GM12878 (cell line): ENCODE measurements around the gene DHX30. TPM values are rescaled to one million over a fixed set of nuclear protein-coding genes. Genes with fewer than 3 reads are reported as not detected.

Source experiments
- ATAC-seq: fragments of 200-7000 bp; cut with Tn5 transposase; 3 replicates; pipeline ENCODE4 v1.9.1; 2020; ENCODE audit warnings: mild to moderate bottlenecking, moderate library complexity
- BruUV-seq: library from RNA; stranded (reverse); fragments of 400-500 nt; replicated peaks from 2 replicates; lab custom pipeline; 2021; lab: Mats Ljungman, UMichigan
- CTCF ChIA-PET: fragments of 300-600 bp; sonication (Branson Sonifier 250); formaldehyde crosslinking; extraction: SDS; loops from one replicate; lab custom pipeline; 2021; ENCODE audit warnings: inconsistent platforms; lab: Yijun Ruan, JAX
- POLR2A ChIA-PET: fragments of 350-600 bp; formaldehyde crosslinking; extraction: SDS; loops from one replicate; lab custom pipeline; 2021; ENCODE audit warnings: inconsistent platforms; lab: Charles Lee
- RAD21 ChIA-PET: fragments of 300-600 bp; sonication (Branson Sonifier 250); formaldehyde crosslinking; loops from one replicate; lab custom pipeline; 2023; ENCODE audit warnings: antibody characterized with exemption; ENCODE audit not compliant: unreplicated experiment; lab: Charles Lee
- SMC1A ChIA-PET: fragments of 300-600 bp; sonication (Branson Sonifier 250); formaldehyde crosslinking; loops from one replicate; lab custom pipeline; 2023; ENCODE audit not compliant: unreplicated experiment, uncharacterized antibody; lab: Charles Lee
- DNase-seq: peaks from one replicate; pipeline ENCODE4 v3.0.0-alpha.2; 2011; ENCODE audit warnings: low read depth, low spot score
- FAIRE-seq: peaks from 3 replicates; lab custom pipeline; 2011; peaks lifted over from hg19 to GRCh38; lab: Jason Lieb, UNC
- H2AFZ ChIP-seq: 2 replicates; pipeline ENCODE4 v1.6.0; 2011; ENCODE audit warnings: low read depth, low read length, control low read depth; ENCODE audit not compliant: control insufficient read depth
- H3K27ac ChIP-seq: 2 replicates; pipeline ENCODE4 v1.5.1; 2011; ENCODE audit warnings: control low read depth; ENCODE audit not compliant: control insufficient read depth, insufficient read depth
- H3K27me3 ChIP-seq, 2 experiments: replicated peaks in 1 of 2; 2 replicates each; pipeline versions ENCODE4 v1.6.0 to v1.6.1; 2011; ENCODE audit warnings: low read length in 1 of 2; ENCODE audit not compliant: control insufficient read depth in 2 of 2, insufficient read depth in 2 of 2
- H3K36me3 ChIP-seq, 2 experiments: 2 replicates each; pipeline ENCODE4 v1.5.1; 2011; ENCODE audit warnings: low read length in 1 of 2; ENCODE audit not compliant: control insufficient read depth in 2 of 2, insufficient read depth in 2 of 2
- H3K4me1 ChIP-seq: 2 replicates; pipeline ENCODE4 v1.6.1; 2011; ENCODE audit warnings: mild to moderate bottlenecking, low read length, moderate library complexity, mixed read lengths; ENCODE audit not compliant: control insufficient read depth, insufficient read depth
- H3K4me2 ChIP-seq: 2 replicates; pipeline ENCODE4 v1.6.0; 2011; ENCODE audit warnings: control low read depth; ENCODE audit not compliant: control insufficient read depth, insufficient read depth
- H3K4me3 ChIP-seq: fragments of 200-600 bp; sonication (generic); 2 replicates; pipeline ENCODE4 v1.5.1; 2016
- H3K79me2 ChIP-seq: 2 replicates; pipeline ENCODE4 v1.6.0; 2011; ENCODE audit warnings: low read length; ENCODE audit not compliant: control insufficient read depth, insufficient read depth
- H3K9ac ChIP-seq: 2 replicates; pipeline ENCODE4 v1.8.0; 2011; ENCODE audit warnings: low read length, control low read depth, mixed read lengths; ENCODE audit not compliant: control insufficient read depth, insufficient read depth
- H3K9me3 ChIP-seq: replicated peaks from 3 replicates; pipeline ENCODE4 v1.5.1; 2011; ENCODE audit warnings: mild to moderate bottlenecking, low read length; ENCODE audit not compliant: control insufficient read depth, insufficient read depth
- H4K20me1 ChIP-seq: 2 replicates; pipeline ENCODE4 v1.6.0; 2011; ENCODE audit not compliant: control insufficient read depth, insufficient read depth
- BACH1 ChIP-seq: fragments of 450-650 bp; IDR thresholded peaks from 2 replicates; pipeline ENCODE4 v1.6.1; 2017; ENCODE audit warnings: mild to moderate bottlenecking, borderline replicate concordance
- CHD4 ChIP-seq: fragments of 200-600 bp; sonication (generic); IDR thresholded peaks from 2 replicates; pipeline ENCODE4 v1.6.1; 2016; ENCODE audit warnings: mild to moderate bottlenecking
- EZH2 ChIP-seq: IDR thresholded peaks from 2 replicates; pipeline ENCODE4 v1.6.1; 2012; ENCODE audit warnings: low read depth, mild to moderate bottlenecking, control low read depth, inconsistent platforms, low read length, borderline replicate concordance; ENCODE audit not compliant: control insufficient read depth
- RUNX3 ChIP-seq: IDR thresholded peaks from 2 replicates; pipeline ENCODE4 v1.6.1; 2012; ENCODE audit warnings: low read length, inconsistent platforms
- TARDBP ChIP-seq: IDR thresholded peaks from 2 replicates; pipeline ENCODE4 v1.6.1; 2016; ENCODE audit warnings: borderline replicate concordance
- YY1 ChIP-seq: IDR thresholded peaks from 2 replicates; pipeline ENCODE4 v1.6.1; 2011; ENCODE audit warnings: low read depth, mild to moderate bottlenecking, low read length
- WGBS: methylation state at CpG from one replicate; pipeline ENCODE4 v1.1.6; 2016; ENCODE audit warnings: low lambda C conversion rate; ENCODE audit not compliant: insufficient replicate concordance, insufficient coverage; ENCODE audit errors: missing lambda C conversion rate; 5-methylcytosine and 5-hydroxymethylcytosine counted together
- in situ Hi-C: fragments of 300-500 bp; cut with MboI; formaldehyde crosslinking; loops from 9 replicates; pipeline ENCODE4 v1.14.3; 2018; ENCODE audit warnings: mixed read lengths
- intact Hi-C: fragments of 100-400 bp; cut with micrococcal nuclease; formaldehyde crosslinking; loops from one replicate; pipeline ENCODE4 v1.14.2; 2022; ENCODE audit not compliant: unreplicated experiment
- polyA plus RNA-seq, 11 experiments: library from polyadenylated mRNA; depleted of rRNA in 4 of 11; unstranded in 6 of 11; stranded (reverse) in 5 of 11; fragments of >200 nt; fragmentation: Nextera tagmentation in 4 of 11; fragmentation: Illumina TruSeq in 1 of 11; extraction: Ambion mirVana in 4 of 11; extraction: Trizol in 1 of 11; gene quantifications; 1 replicate in 1 of 11; 2 replicates in 10 of 11; pipeline versions ENCODE4 v1.2.1 to v1.2.3, GENCODE V29; 2011 to 2016; ENCODE audit warnings: inconsistent platforms in 2 of 11, missing spikeins in 2 of 11, low read depth in 1 of 11
- total RNA-seq, 4 experiments: library from RNA; depleted of rRNA in 3 of 4; stranded (reverse); fragments of >200 nt in 3 of 4; fragmentation: Illumina TruSeq in 1 of 4; extraction: Trizol in 1 of 4; gene quantifications; 2 replicates each; pipeline versions ENCODE4 v1.2.1 to v1.2.3, GENCODE V29; 2013 to 2021
- TF ChIP-seq, protein P1 (sequence below): IDR thresholded peaks from 2 replicates; pipeline ENCODE4 v1.6.1; 2011; ENCODE audit warnings: borderline replicate concordance, low read depth, mild to moderate bottlenecking, moderate library complexity, mixed read lengths, low read length; ENCODE audit not compliant: insufficient read depth; ENCODE audit errors: extremely low read length
- TF ChIP-seq, protein P2 (sequence below): fragments of 450-650 bp; IDR thresholded peaks from 2 replicates; pipeline ENCODE4 v1.6.1; 2018; ENCODE audit warnings: mild to moderate bottlenecking, low read depth, moderate library complexity; ENCODE audit not compliant: partially characterized antibody
- TF ChIP-seq, protein P3 (sequence below): fragments of 450-650 bp; IDR thresholded peaks from 2 replicates; pipeline ENCODE4 v1.6.1; 2017; ENCODE audit warnings: mild to moderate bottlenecking

The DHX30 gene
- total and polyA plus RNA-seq, 10 of the 15 experiments (the other 5 are each of a cell fraction or from before 2014, with no cell fraction given), result 9.5 to 75.3 (median 47.8) TPM

DNA sequence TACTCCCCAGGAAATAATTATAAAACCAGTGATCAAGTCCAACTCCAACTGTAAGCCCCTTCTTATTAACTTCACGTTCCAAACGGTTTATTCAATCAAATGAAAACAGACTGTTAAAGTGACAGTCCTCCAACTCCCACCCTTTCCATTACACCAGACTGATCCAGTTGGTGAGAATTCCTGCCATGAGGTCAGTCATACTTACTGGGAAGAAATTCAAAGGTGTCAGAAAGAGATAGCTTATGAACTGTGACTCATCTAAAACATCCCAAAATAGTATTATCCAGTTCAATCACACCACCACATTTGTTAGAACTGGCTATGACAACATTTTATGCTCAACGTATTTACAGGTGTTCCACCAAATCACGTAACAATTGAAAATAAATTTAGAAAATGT is 40.7 kb upstream of the DHX30 start (continued):
- TF ChIP-seq, protein P1, sequence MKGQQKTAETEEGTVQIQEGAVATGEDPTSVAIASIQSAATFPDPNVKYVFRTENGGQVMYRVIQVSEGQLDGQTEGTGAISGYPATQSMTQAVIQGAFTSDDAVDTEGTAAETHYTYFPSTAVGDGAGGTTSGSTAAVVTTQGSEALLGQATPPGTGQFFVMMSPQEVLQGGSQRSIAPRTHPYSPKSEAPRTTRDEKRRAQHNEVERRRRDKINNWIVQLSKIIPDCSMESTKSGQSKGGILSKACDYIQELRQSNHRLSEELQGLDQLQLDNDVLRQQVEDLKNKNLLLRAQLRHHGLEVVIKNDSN, result no peak
- TF ChIP-seq BACH1 (no peak), TARDBP (no peak)
- TF ChIP-seq, all 136 proteins: peak for 0

DNA sequence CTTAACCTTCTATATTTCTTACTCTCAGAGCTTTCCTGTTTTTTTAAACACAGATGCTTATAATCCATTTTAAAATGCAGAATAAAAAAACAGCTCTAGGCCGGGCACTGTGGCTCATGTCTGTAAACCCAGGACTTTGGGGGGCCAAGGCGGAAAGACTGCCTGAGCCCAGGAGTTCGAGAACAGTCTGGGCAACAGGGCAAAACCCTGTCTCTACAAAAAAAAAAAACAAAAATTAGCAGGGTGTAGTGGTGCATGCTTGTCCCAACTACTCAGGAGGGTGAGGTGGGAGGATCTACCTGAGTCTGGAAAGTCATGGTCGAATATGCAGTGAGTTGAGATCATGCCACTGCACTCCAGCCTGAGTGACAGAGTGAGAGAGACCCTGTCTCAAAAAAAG is 36.8 kb upstream of the DHX30 start:
- H3K4me2 ChIP-seq, result no peak overlapping the region
- no peak overlapping the region for H3K4me3 ChIP-seq
- WGBS, result 95% methylated on average over 4 of the region's 4 CpGs
- H3K79me2 ChIP-seq, result peaks cover 37% of the 10 kb centered on the region
- ChIA-PET RAD21 (no interaction called here), POLR2A (interaction anchor here (0.7 kb wide), 1 partner anchor 204 kb away, joined by 3 read pairs; no protein-coding TSS in a partner anchor), SMC1A (no interaction called here), CTCF (no interaction called here)
- BruUV-seq, result no TSS peak
- H3K27me3 ChIP-seq, result no peaks in the 10 kb centered on the region
- TF ChIP-seq, protein P2, sequence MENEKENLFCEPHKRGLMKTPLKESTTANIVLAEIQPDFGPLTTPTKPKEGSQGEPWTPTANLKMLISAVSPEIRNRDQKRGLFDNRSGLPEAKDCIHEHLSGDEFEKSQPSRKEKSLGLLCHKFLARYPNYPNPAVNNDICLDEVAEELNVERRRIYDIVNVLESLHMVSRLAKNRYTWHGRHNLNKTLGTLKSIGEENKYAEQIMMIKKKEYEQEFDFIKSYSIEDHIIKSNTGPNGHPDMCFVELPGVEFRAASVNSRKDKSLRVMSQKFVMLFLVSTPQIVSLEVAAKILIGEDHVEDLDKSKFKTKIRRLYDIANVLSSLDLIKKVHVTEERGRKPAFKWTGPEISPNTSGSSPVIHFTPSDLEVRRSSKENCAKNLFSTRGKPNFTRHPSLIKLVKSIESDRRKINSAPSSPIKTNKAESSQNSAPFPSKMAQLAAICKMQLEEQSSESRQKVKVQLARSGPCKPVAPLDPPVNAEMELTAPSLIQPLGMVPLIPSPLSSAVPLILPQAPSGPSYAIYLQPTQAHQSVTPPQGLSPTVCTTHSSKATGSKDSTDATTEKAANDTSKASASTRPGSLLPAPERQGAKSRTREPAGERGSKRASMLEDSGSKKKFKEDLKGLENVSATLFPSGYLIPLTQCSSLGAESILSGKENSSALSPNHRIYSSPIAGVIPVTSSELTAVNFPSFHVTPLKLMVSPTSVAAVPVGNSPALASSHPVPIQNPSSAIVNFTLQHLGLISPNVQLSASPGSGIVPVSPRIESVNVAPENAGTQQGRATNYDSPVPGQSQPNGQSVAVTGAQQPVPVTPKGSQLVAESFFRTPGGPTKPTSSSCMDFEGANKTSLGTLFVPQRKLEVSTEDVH, result no peak
- TF ChIP-seq RUNX3 (no peak), EZH2 (no peak), CHD4 (no peak), YY1 (no peak)
- TF ChIP-seq, protein P3, sequence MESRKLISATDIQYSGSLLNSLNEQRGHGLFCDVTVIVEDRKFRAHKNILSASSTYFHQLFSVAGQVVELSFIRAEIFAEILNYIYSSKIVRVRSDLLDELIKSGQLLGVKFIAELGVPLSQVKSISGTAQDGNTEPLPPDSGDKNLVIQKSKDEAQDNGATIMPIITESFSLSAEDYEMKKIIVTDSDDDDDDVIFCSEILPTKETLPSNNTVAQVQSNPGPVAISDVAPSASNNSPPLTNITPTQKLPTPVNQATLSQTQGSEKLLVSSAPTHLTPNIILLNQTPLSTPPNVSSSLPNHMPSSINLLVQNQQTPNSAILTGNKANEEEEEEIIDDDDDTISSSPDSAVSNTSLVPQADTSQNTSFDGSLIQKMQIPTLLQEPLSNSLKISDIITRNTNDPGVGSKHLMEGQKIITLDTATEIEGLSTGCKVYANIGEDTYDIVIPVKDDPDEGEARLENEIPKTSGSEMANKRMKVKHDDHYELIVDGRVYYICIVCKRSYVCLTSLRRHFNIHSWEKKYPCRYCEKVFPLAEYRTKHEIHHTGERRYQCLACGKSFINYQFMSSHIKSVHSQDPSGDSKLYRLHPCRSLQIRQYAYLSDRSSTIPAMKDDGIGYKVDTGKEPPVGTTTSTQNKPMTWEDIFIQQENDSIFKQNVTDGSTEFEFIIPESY, result no peak
- H3K4me1 ChIP-seq, result peaks cover 3% of the 10 kb centered on the region
- no peak overlapping the region for H3K27ac ChIP-seq
- ATAC-seq (no peak), FAIRE-seq (no peak), DNase-seq (no peak)
- intact Hi-C loops, result no loop called here
- no peaks in the 10 kb centered on the region for H3K9me3 ChIP-seq
- no peak overlapping the region for H2AFZ ChIP-seq
- H3K9ac ChIP-seq, result no peak overlapping the region
- H3K36me3 ChIP-seq, result peaks cover 6 to 11% of the 10 kb centered on the region in 2 experiments; a peak in 3 of 4 replicates
- in situ Hi-C loops, result no loop called here
- no peaks in the 10 kb centered on the region for H4K20me1 ChIP-seq
